K562 (cell line): ENCODE data around the gene MSRB2. TPM values are rescaled to one million over a fixed set of nuclear protein-coding genes. Genes with fewer than 3 reads are reported as not detected.

Experiments used
- ATAC-seq: fragments of 200-7000 bp; cut with Tn5 transposase; 3 replicates; pipeline ENCODE4 v1.9.1; 2020; ENCODE audit warnings: moderate library complexity
- BruUV-seq: library from RNA; stranded (reverse); fragments of 400-500 nt; replicated peaks from 2 replicates; lab custom pipeline; 2021; lab: Mats Ljungman, UMichigan
- CTCF ChIA-PET: fragments of 300-600 bp; formaldehyde crosslinking; extraction: SDS; loops from one replicate; lab custom pipeline; 2021; ENCODE audit warnings: low intra/inter-chr PET ratio; lab: Yijun Ruan, JAX
- POLR2A ChIA-PET: fragments of 300-600, 350-650 bp; sonication (Branson Sonifier 250); formaldehyde crosslinking; extraction: SDS; loops from one replicate; lab custom pipeline; 2021; ENCODE audit warnings: antibody characterized with exemption, inconsistent platforms; lab: Yijun Ruan, JAX
- DNase-seq, 4 experiments: peaks; one replicate each; pipeline versions ENCODE4 v3.0.0 to v3.0.0-alpha.2; 2011 to 2018; ENCODE audit warnings: low spot score in 3 of 4, mixed read lengths in 3 of 4; ENCODE audit errors: extremely low read depth in 1 of 4
- FAIRE-seq: peaks from 2 replicates; lab custom pipeline; 2011; peaks lifted over from hg19 to GRCh38; lab: Jason Lieb, UNC
- H2AFZ ChIP-seq: 2 replicates; pipeline ENCODE4 v1.6.0; 2011; ENCODE audit warnings: low read depth, low read length, control low read depth, inconsistent platforms
- H3K27ac ChIP-seq: fragments of 200-600 bp; 3 replicates; pipeline ENCODE4 v1.8.0; 2011; ENCODE audit warnings: low read depth, mild to moderate bottlenecking, control low read depth, inconsistent platforms, low read length, moderate library complexity, mixed read lengths; ENCODE audit errors: extremely low read depth
- H3K27me3 ChIP-seq, 2 experiments: fragments of 300-600 bp in 1 of 2; 2 replicates in 1 of 2; 3 replicates in 1 of 2; pipeline versions ENCODE4 v1.6.0 to v1.8.0; 2011; ENCODE audit warnings: inconsistent platforms in 2 of 2, low read length in 2 of 2, mild to moderate bottlenecking in 1 of 2, mixed read lengths in 1 of 2, moderate library complexity in 1 of 2; ENCODE audit not compliant: control insufficient read depth in 2 of 2, insufficient read depth in 2 of 2
- H3K36me3 ChIP-seq: fragments of 300-600 bp; 3 replicates; pipeline ENCODE4 v1.8.0; 2011; ENCODE audit warnings: mild to moderate bottlenecking, low read length, inconsistent platforms; ENCODE audit not compliant: control insufficient read depth, insufficient read depth
- H3K4me1 ChIP-seq, 2 experiments: fragments of 200-600 bp in 1 of 2; replicated peaks in 1 of 2; 2 replicates in 1 of 2; 3 replicates in 1 of 2; pipeline versions ENCODE4 v1.5.1 to v1.8.0; 2011; ENCODE audit warnings: inconsistent platforms in 2 of 2, low read length in 2 of 2, mild to moderate bottlenecking in 1 of 2, mixed read lengths in 1 of 2, moderate library complexity in 1 of 2; ENCODE audit not compliant: control insufficient read depth in 2 of 2, insufficient read depth in 2 of 2
- H3K4me2 ChIP-seq: 2 replicates; pipeline ENCODE4 v1.6.1; 2011; ENCODE audit warnings: low read length, control low read depth, inconsistent platforms, mixed read lengths; ENCODE audit not compliant: insufficient read depth
- H3K4me3 ChIP-seq: fragments of 200-600 bp; sonication (generic), shearing (Covaris generic); 2 replicates; pipeline ENCODE4 v1.5.1; 2016; ENCODE audit warnings: control low read depth, inconsistent platforms
- H3K79me2 ChIP-seq: fragments of 200-600 bp; 3 replicates; pipeline ENCODE4 v1.8.0; 2011; ENCODE audit warnings: low read length, inconsistent platforms; ENCODE audit not compliant: control insufficient read depth, insufficient read depth
- H3K9ac ChIP-seq, 2 experiments: 2 replicates each; pipeline versions ENCODE4 v1.6.0 to v1.6.1; 2011; ENCODE audit warnings: low read depth in 2 of 2, low read length in 2 of 2, control low read depth in 1 of 2, inconsistent platforms in 1 of 2, mild to moderate bottlenecking in 1 of 2, mixed read lengths in 1 of 2; ENCODE audit not compliant: insufficient read depth in 1 of 2
- H3K9me1 ChIP-seq: one replicate; pipeline ENCODE4 v1.6.0; 2011; ENCODE audit warnings: inconsistent platforms, mild to moderate bottlenecking, low read length, moderate library complexity; ENCODE audit not compliant: control insufficient read depth, insufficient read depth
- H3K9me3 ChIP-seq: replicated peaks from 2 replicates; pipeline ENCODE4 v1.5.1; 2011; ENCODE audit warnings: low read depth, low read length, inconsistent platforms; ENCODE audit not compliant: control insufficient read depth, insufficient read depth
- H4K20me1 ChIP-seq: replicated peaks from 2 replicates; pipeline ENCODE4 v1.6.1; 2011; ENCODE audit warnings: low read length, inconsistent platforms, mixed read lengths; ENCODE audit not compliant: control insufficient read depth, insufficient read depth
- CGGBP1 ChIP-seq: fragments of 250-450 bp; sonication (Bioruptor Pico); IDR thresholded peaks from 2 replicates; pipeline ENCODE4 v1.9.0; 2021; ENCODE audit warnings: mild to moderate bottlenecking
- KAT7 ChIP-seq: sonication (generic); formaldehyde crosslinking; IDR thresholded peaks from 2 replicates; pipeline ENCODE4 v1.8.0; 2022; ENCODE audit warnings: missing genetic modification reagents, mild to moderate bottlenecking, borderline replicate concordance
- PHB2 ChIP-seq: fragments of 450-650 bp; IDR thresholded peaks from 2 replicates; pipeline ENCODE4 v1.6.1; 2017; ENCODE audit warnings: low read depth
- RCOR1 ChIP-seq, 2 experiments: IDR thresholded peaks; 2 replicates each; pipeline ENCODE4 v1.6.1; 2012; ENCODE audit warnings: low read depth in 2 of 2, low read length in 2 of 2, borderline replicate concordance in 1 of 2, improper control_type of control experiment in 1 of 2
- TFAP4 ChIP-seq: sonication (generic); formaldehyde crosslinking; IDR thresholded peaks from 2 replicates; pipeline ENCODE4 v1.8.0; 2022; ENCODE audit warnings: missing genetic modification reagents, mild to moderate bottlenecking, moderate library complexity, borderline replicate concordance
- ZBTB40 ChIP-seq, 2 experiments: fragments of 450-650 bp in 1 of 2; sonication (generic) in 1 of 2; formaldehyde crosslinking in 1 of 2; IDR thresholded peaks; 2 replicates each; pipeline versions ENCODE4 v1.7.1 to v1.9.0; 2016 to 2022; ENCODE audit warnings: inconsistent platforms in 1 of 2, mild to moderate bottlenecking in 1 of 2, missing genetic modification reagents in 1 of 2
- WGBS: fragments of 100-300 bp; shearing (Covaris generic); methylation state at CpG from one replicate; pipeline ENCODE4 v1.1.6; 2016; ENCODE audit warnings: low coverage, mixed read lengths; ENCODE audit not compliant: insufficient coverage; ENCODE audit errors: missing lambda C conversion rate; 5-methylcytosine and 5-hydroxymethylcytosine counted together
- in situ Hi-C: fragments of 300-500 bp; cut with MboI; formaldehyde crosslinking; loops from 4 replicates; pipeline ENCODE4 v1.15.0; 2018; ENCODE audit warnings: inconsistent platforms, mixed read lengths
- intact Hi-C: fragments of 100-400 bp; cut with micrococcal nuclease; formaldehyde crosslinking; loops from 2 replicates; pipeline ENCODE4 v1.14.2; 2022
- polyA plus RNA-seq, 8 experiments: library from polyadenylated mRNA; depleted of rRNA in 4 of 8; stranded (reverse) in 5 of 8; unstranded in 3 of 8; fragments of >200 nt; fragmentation: Nextera tagmentation in 2 of 8; fragmentation: Illumina TruSeq in 1 of 8; extraction: Ambion mirVana in 2 of 8; extraction: Trizol in 1 of 8; gene quantifications; 2 replicates each; pipeline versions ENCODE4 v1.2.1 to v1.2.3, GENCODE V29; 2011 to 2014; ENCODE audit warnings: inconsistent platforms in 1 of 8, missing spikeins in 1 of 8
- total RNA-seq, 7 experiments: library from RNA; depleted of rRNA in 6 of 7; stranded (reverse); fragments of >200 nt in 6 of 7; fragmentation: Illumina TruSeq in 2 of 7; extraction: Trizol in 2 of 7; gene quantifications; 2 replicates each; pipeline versions ENCODE4 v1.2.1 to v1.2.3, GENCODE V29; 2011 to 2021; ENCODE audit warnings: low replicate concordance in 1 of 7
- TF ChIP-seq, protein P1 (sequence below), 2 experiments: fragments of 450-650 bp; conservative IDR thresholded peaks; 2 replicates each; pipeline ENCODE4 v1.6.1; 2017; ENCODE audit warnings: mild to moderate bottlenecking in 2 of 2, moderate library complexity in 2 of 2

The MSRB2 gene
- total and polyA plus RNA-seq, 9 of the 15 experiments (the other 6 are each of a cell fraction or from before 2014, with no cell fraction given), result 1.5 to 22.3 (median 5.9) TPM

GRCh38 chr10:23171232-23171876 lies 76.0 kb downstream of the MSRB2 start:
- H4K20me1 ChIP-seq, result peaks cover 4% of the 10 kb centered on the region; the same call in 1 of the 2 replicates
- H3K36me3 ChIP-seq, result no peaks in the 10 kb centered on the region
- no peak overlapping the region for H3K4me2 ChIP-seq
- no peak overlapping the region for H3K9ac ChIP-seq
- DNase-seq (peak; percentile 32 to 46 (median 40)), FAIRE-seq (no peak), ATAC-seq (peak; percentile 75)
- H3K9me3 ChIP-seq, result no peaks in the 10 kb centered on the region
- POLR2A ChIA-PET, result no interaction called here
- BruUV-seq, result no TSS peak
- intact Hi-C loops, result no loop called here
- H3K9me1 ChIP-seq, result no peaks in the 10 kb centered on the region
- WGBS, result 15% methylated on average over 26 of the region's 26 CpGs
- no peak overlapping the region for H3K4me3 ChIP-seq
- H3K27me3 ChIP-seq, result peaks cover 2 to 31% of the 10 kb centered on the region in 2 experiments
- peaks cover 0 to 22% of the 10 kb centered on the region in 2 experiments; a peak in 2 of 5 replicates for H3K4me1 ChIP-seq
- no peak overlapping the region for H3K27ac ChIP-seq
- H2AFZ ChIP-seq, result no peak overlapping the region
- H3K79me2 ChIP-seq, result no peaks in the 10 kb centered on the region
- in situ Hi-C loops, result loop anchor here (25.0 kb wide), 1 partner anchor 1341 kb away; no protein-coding TSS in a partner anchor
- CTCF ChIA-PET, result no interaction called here
- TF ChIP-seq PHB2 (no peak), RCOR1 (IDR thresholded peaks at IDR 0.05; ENCODE audit: borderline replicate concordance in 1 of 2, low read depth in 2 of 2, low read length in 2 of 2) (peak in 1 of 2 experiments; percentile 12; a peak in 1 of 4 replicates), ZBTB40 (IDR thresholded peaks at IDR 0.05) (peak; percentile 78), ZBTB40 (CRISPR knock-in tag; IDR thresholded peaks at IDR 0.05) (peak; percentile 48; the same call in 1 of the 2 replicates), CGGBP1 (CRISPR knock-in tag) (no peak), KAT7 (CRISPR knock-in tag) (no peak), TFAP4 (CRISPR knock-in tag) (0 out of 2 replicates have a peak, but pooled peaks have one; percentile 26)
- TF ChIP-seq, protein P1, sequence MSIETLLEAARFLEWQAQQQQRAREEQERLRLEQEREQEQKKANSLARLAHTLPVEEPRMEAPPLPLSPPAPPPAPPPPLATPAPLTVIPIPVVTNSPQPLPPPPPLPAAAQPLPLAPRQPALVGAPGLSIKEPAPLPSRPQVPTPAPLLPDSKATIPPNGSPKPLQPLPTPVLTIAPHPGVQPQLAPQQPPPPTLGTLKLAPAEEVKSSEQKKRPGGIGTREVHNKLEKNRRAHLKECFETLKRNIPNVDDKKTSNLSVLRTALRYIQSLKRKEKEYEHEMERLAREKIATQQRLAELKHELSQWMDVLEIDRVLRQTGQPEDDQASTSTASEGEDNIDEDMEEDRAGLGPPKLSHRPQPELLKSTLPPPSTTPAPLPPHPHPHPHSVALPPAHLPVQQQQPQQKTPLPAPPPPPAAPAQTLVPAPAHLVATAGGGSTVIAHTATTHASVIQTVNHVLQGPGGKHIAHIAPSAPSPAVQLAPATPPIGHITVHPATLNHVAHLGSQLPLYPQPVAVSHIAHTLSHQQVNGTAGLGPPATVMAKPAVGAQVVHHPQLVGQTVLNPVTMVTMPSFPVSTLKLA (conservative IDR thresholded peaks at IDR 0.05), result peak in 1 of 2 experiments; percentile 61; a peak in 3 of 4 replicates
